H1 (cell line): Measurements from ENCODE around the gene BEST2. TPM values are rescaled to one million over a fixed set of nuclear protein-coding genes. Genes with fewer than 3 reads are reported as not detected.

Source experiments
- CTCF ChIA-PET: fragments of 300-600 bp; sonication (Branson Sonifier 250); formaldehyde crosslinking; loops from one replicate; lab custom pipeline; 2021; ENCODE audit not compliant: partially characterized antibody; lab: Charles Lee
- POLR2A ChIA-PET: fragments of 300-600 bp; sonication (Branson Sonifier 250); formaldehyde crosslinking; loops from one replicate; lab custom pipeline; 2021; ENCODE audit warnings: inconsistent platforms; ENCODE audit not compliant: partially characterized antibody; lab: Charles Lee
- DNase-seq, 2 experiments: peaks; one replicate each; pipeline versions ENCODE4 v3.0.0 to v3.0.0-alpha.2; 2010 to 2022; ENCODE audit warnings: low spot score in 2 of 2, low read depth in 1 of 2, mixed read lengths in 1 of 2
- FAIRE-seq: peaks from 2 replicates; lab custom pipeline; 2011; peaks lifted over from hg19 to GRCh38; lab: Jason Lieb, UNC
- H2AFZ ChIP-seq: 2 replicates; pipeline ENCODE4 v1.8.1; 2012; ENCODE audit warnings: low read length, inconsistent platforms
- H2AK5ac ChIP-seq: 2 replicates; pipeline ENCODE4 v1.6.1; 2013; ENCODE audit warnings: low read depth, low read length
- H2BK120ac ChIP-seq: replicated peaks from 2 replicates; pipeline ENCODE3; 2013; ENCODE audit warnings: low read depth, low read length, inconsistent platforms
- H2BK12ac ChIP-seq: 2 replicates; pipeline ENCODE4 v1.6.1; 2013; ENCODE audit warnings: low read depth, low read length
- H2BK15ac ChIP-seq: 2 replicates; pipeline ENCODE4 v1.6.1; 2013; ENCODE audit warnings: low read length
- H2BK20ac ChIP-seq: 2 replicates; pipeline ENCODE4 v1.6.1; 2013; ENCODE audit warnings: low read length
- H2BK5ac ChIP-seq: 2 replicates; pipeline ENCODE4 v1.6.1; 2013; ENCODE audit warnings: low read depth, low read length
- H3K14ac ChIP-seq: 2 replicates; pipeline ENCODE4 v1.6.1; 2013; ENCODE audit warnings: inconsistent platforms; ENCODE audit not compliant: insufficient read length
- H3K18ac ChIP-seq: 2 replicates; pipeline ENCODE4 v1.6.1; 2013; ENCODE audit warnings: low read length; ENCODE audit errors: extremely low read depth
- H3K23ac ChIP-seq: 2 replicates; pipeline ENCODE4 v1.6.1; 2013; ENCODE audit warnings: inconsistent platforms; ENCODE audit not compliant: insufficient read length
- H3K23me2 ChIP-seq: 2 replicates; pipeline ENCODE4 v1.6.1; 2013; ENCODE audit warnings: low read depth, low read length
- H3K27ac ChIP-seq: 2 replicates; pipeline ENCODE4 v1.6.1; 2011; ENCODE audit warnings: low read depth, low read length, inconsistent platforms
- H3K27me3 ChIP-seq, 4 experiments: replicated peaks in 1 of 4; 1 replicate in 1 of 4; 2 replicates in 3 of 4; pipeline versions ENCODE4 v1.6.1 to v1.8.1; 2011 to 2013; ENCODE audit warnings: low read length in 3 of 4, mild to moderate bottlenecking in 3 of 4, inconsistent platforms in 2 of 4, mixed read lengths in 2 of 4, moderate library complexity in 1 of 4; ENCODE audit not compliant: control insufficient read depth in 3 of 4, insufficient read depth in 3 of 4; ENCODE audit errors: extremely low read depth in 1 of 4
- H3K36me3 ChIP-seq, 4 experiments: 2 replicates each; pipeline versions ENCODE4 v1.6.1 to v1.8.1; 2011 to 2013; ENCODE audit warnings: mild to moderate bottlenecking in 4 of 4, low read length in 3 of 4, moderate library complexity in 2 of 4, control low read depth in 1 of 4, inconsistent platforms in 1 of 4; ENCODE audit not compliant: insufficient read depth in 4 of 4, control insufficient read depth in 2 of 4
- H3K4ac ChIP-seq: replicated peaks from 2 replicates; pipeline ENCODE3; 2013; ENCODE audit warnings: low read length, low read depth, mixed read lengths, inconsistent platforms; ENCODE audit not compliant: insufficient read length
- H3K4me1 ChIP-seq, 4 experiments: replicated peaks in 1 of 4; 1 replicate in 1 of 4; 2 replicates in 3 of 4; pipeline versions ENCODE4 v1.6.1 to v1.8.1; 2011 to 2013; ENCODE audit warnings: low read length in 3 of 4, inconsistent platforms in 2 of 4, mixed read lengths in 1 of 4; ENCODE audit not compliant: insufficient read depth in 4 of 4, control insufficient read depth in 3 of 4
- H3K4me2 ChIP-seq, 2 experiments: 2 replicates each; pipeline versions ENCODE4 v1.6.1 to v1.8.1; 2011 to 2013; ENCODE audit warnings: low read depth in 2 of 2, low read length in 2 of 2, control low read depth in 1 of 2, inconsistent platforms in 1 of 2, mild to moderate bottlenecking in 1 of 2; ENCODE audit not compliant: insufficient read depth in 1 of 2
- H3K4me3 ChIP-seq, 4 experiments: fragments of 200-600, 300-600 bp in 1 of 4; sonication (generic), shearing (Covaris generic), sonication (Bioruptor Twin) in 1 of 4; 2 replicates each; pipeline versions ENCODE4 v1.5.1 to v1.8.1; 2011 to 2016; ENCODE audit warnings: low read length in 4 of 4, low read depth in 3 of 4, control low read depth in 2 of 4, inconsistent platforms in 2 of 4, mild to moderate bottlenecking in 2 of 4, mixed read lengths in 1 of 4, moderate library complexity in 1 of 4; ENCODE audit not compliant: insufficient read depth in 2 of 4; ENCODE audit errors: extremely low read depth in 1 of 4
- H3K56ac ChIP-seq: replicated peaks from 2 replicates; pipeline ENCODE3; 2013; ENCODE audit warnings: low read depth, mild to moderate bottlenecking, mixed read lengths, low read length, inconsistent platforms; ENCODE audit not compliant: insufficient read length
- H3K79me1 ChIP-seq: 2 replicates; pipeline ENCODE4 v1.6.1; 2013; ENCODE audit warnings: low read depth, low read length, control low read depth
- H3K79me2 ChIP-seq, 2 experiments: 2 replicates each; pipeline versions ENCODE4 v1.6.1 to v1.8.1; 2012 to 2013; ENCODE audit warnings: low read length in 2 of 2, mild to moderate bottlenecking in 2 of 2, inconsistent platforms in 1 of 2; ENCODE audit not compliant: insufficient read depth in 2 of 2, control insufficient read depth in 1 of 2
- H3K9ac ChIP-seq, 4 experiments: replicated peaks in 1 of 4; 1 replicate in 1 of 4; 2 replicates in 3 of 4; pipeline versions ENCODE4 v1.6.1 to v1.8.1; 2011 to 2013; ENCODE audit warnings: low read depth in 3 of 4, low read length in 3 of 4, control low read depth in 2 of 4, mild to moderate bottlenecking in 2 of 4, moderate library complexity in 2 of 4, inconsistent platforms in 1 of 4; ENCODE audit errors: extremely low read depth in 1 of 4
- H3K9me3 ChIP-seq, 2 experiments: 2 replicates each; pipeline versions ENCODE4 v1.6.1 to v1.8.1; 2012 to 2013; ENCODE audit warnings: mild to moderate bottlenecking in 2 of 2, moderate library complexity in 2 of 2, control low read depth in 1 of 2, inconsistent platforms in 1 of 2, low read depth in 1 of 2, low read length in 1 of 2, mixed read lengths in 1 of 2; ENCODE audit not compliant: insufficient read depth in 2 of 2
- H4K20me1 ChIP-seq, 2 experiments: replicated peaks in 1 of 2; 2 replicates each; pipeline versions ENCODE3 to v1.8.1; 2011 to 2013; ENCODE audit warnings: inconsistent platforms in 2 of 2, low read length in 2 of 2, mild to moderate bottlenecking in 1 of 2; ENCODE audit not compliant: insufficient read depth in 2 of 2, control insufficient read depth in 1 of 2
- H4K5ac ChIP-seq: 2 replicates; pipeline ENCODE4 v1.6.1; 2013; ENCODE audit warnings: low read length, low read depth, mixed read lengths, inconsistent platforms; ENCODE audit not compliant: insufficient read length
- H4K8ac ChIP-seq: 2 replicates; pipeline ENCODE4 v1.8.0; 2013; ENCODE audit warnings: mild to moderate bottlenecking, moderate library complexity, low read length, inconsistent platforms; ENCODE audit not compliant: insufficient read depth; ENCODE audit errors: extremely low read depth
- H4K91ac ChIP-seq: replicated peaks from 2 replicates; pipeline ENCODE3; 2013; ENCODE audit warnings: low read length, mixed read lengths, inconsistent platforms; ENCODE audit not compliant: insufficient read length
- BCL11A ChIP-seq, 2 experiments: IDR thresholded peaks; one replicate each; pipeline ENCODE4 v1.6.1; 2011; ENCODE audit warnings: low read depth in 2 of 2, low read length in 2 of 2, mild to moderate bottlenecking in 2 of 2
- BRCA1 ChIP-seq: IDR thresholded peaks from 2 replicates; pipeline ENCODE4 v1.6.1; 2012; ENCODE audit warnings: low read depth, low read length, improper control_type of control experiment
- EP300 ChIP-seq, 2 experiments: IDR thresholded peaks; 1 replicate in 1 of 2; 2 replicates in 1 of 2; pipeline ENCODE4 v1.6.1; 2011 to 2012; ENCODE audit warnings: low read depth in 2 of 2, low read length in 2 of 2, mild to moderate bottlenecking in 2 of 2, borderline replicate concordance in 1 of 2, inconsistent platforms in 1 of 2, moderate library complexity in 1 of 2
- KDM4A ChIP-seq: IDR thresholded peaks from one replicate; pipeline ENCODE4 v1.7.1; 2012; ENCODE audit warnings: low read depth, mild to moderate bottlenecking, moderate library complexity, low read length, inconsistent platforms; ENCODE audit not compliant: severe bottlenecking
- RNF2 ChIP-seq: fragments of 200-900, 300-1000 bp; sonication (generic); IDR thresholded peaks from 2 replicates; pipeline ENCODE4 v1.7.1; 2016; ENCODE audit warnings: borderline replicate concordance, low read depth, mild to moderate bottlenecking, antibody characterized with exemption, low read length; ENCODE audit not compliant: poor library complexity, severe bottlenecking; ENCODE audit errors: missing control alignments
- SP4 ChIP-seq: IDR thresholded peaks from 2 replicates; pipeline ENCODE4 v1.6.1; 2012; ENCODE audit warnings: low read length, inconsistent platforms
- TEAD4 ChIP-seq: IDR thresholded peaks from 2 replicates; pipeline ENCODE4 v1.6.1; 2012; ENCODE audit warnings: low read depth, low read length, inconsistent platforms, mixed read lengths
- USF2 ChIP-seq: IDR thresholded peaks from 2 replicates; pipeline ENCODE4 v1.6.1; 2011; ENCODE audit warnings: low read length, improper control_type of control experiment
- WGBS, 2 experiments: shearing (Covaris generic) in 1 of 2; methylation state at CpG; one replicate each; pipeline versions ENCODE4 v1.1.6 to v1.1.7; 2013 to 2015; ENCODE audit warnings: low lambda C conversion rate in 2 of 2, mixed read lengths in 2 of 2, inconsistent platforms in 1 of 2, low coverage in 1 of 2, missing lambda C conversion rate in 1 of 2; ENCODE audit not compliant: insufficient replicate concordance in 2 of 2, insufficient coverage in 1 of 2, insufficient read length in 1 of 2; ENCODE audit errors: extremely low coverage in 1 of 2, missing lambda C conversion rate in 1 of 2; 5-methylcytosine and 5-hydroxymethylcytosine counted together
- polyA plus RNA-seq, 7 experiments: library from polyadenylated mRNA; depleted of rRNA in 3 of 7; stranded (reverse) in 5 of 7; unstranded in 2 of 7; fragments of >200 nt in 5 of 7; fragments of 200-250 nt in 2 of 7; gene quantifications; 1 replicate in 5 of 7; 2 replicates in 1 of 7; 4 replicates in 1 of 7; pipeline versions ENCODE4 v1.2.1 to v1.2.3, GENCODE V29; 2011 to 2013; ENCODE audit warnings: missing spikeins in 2 of 7, mixed read lengths in 2 of 7
- total RNA-seq: library from RNA; stranded (reverse); fragmentation: NEBNext Ultra II Directional; extraction: Animal tissue kit (Norgen Biotek cat#: 25700); gene quantifications from 2 replicates; pipeline ENCODE4 v1.2.1, GENCODE V29; 2021
- TF ChIP-seq, protein P1 (sequence below), 3 experiments: IDR thresholded peaks; 1 replicate in 2 of 3; 2 replicates in 1 of 3; pipeline versions ENCODE4 v1.5.1 to v1.6.1; 2011; ENCODE audit warnings: low read length in 3 of 3, mild to moderate bottlenecking in 3 of 3, inconsistent platforms in 2 of 3, low read depth in 1 of 3, moderate library complexity in 1 of 3; ENCODE audit not compliant: insufficient read depth in 1 of 3; ENCODE audit errors: control extremely low read depth in 1 of 3

The BEST2 gene
- total and polyA plus RNA-seq, 2 of the 8 experiments (the other 6 are each of a cell fraction or from before 2014, with no cell fraction given) = 4.6 to 7.3 TPM

DNA sequence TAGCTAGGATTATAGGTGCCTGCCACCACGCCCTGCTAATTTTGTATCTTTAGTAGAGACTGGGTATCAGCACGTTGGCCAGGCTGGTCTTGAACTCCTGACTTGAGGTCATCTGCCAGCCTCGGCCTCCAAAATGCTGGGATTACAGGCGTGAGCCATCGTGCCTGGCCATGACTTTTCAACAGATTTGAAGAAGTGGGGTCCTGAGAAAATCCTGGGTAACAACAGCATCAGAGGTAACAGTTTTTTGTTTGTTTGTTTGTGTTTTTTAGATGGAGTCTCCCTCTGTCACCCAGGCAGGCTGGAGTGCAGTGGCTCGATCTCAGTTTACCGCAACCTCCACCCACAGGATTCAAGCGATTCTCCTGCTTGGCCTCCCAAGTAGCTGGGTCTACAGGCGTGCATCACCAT is 43.4 kb downstream of the BEST2 start:
- ChIA-PET POLR2A (interaction anchor here (0.5 to 15.2 kb wide), 13 partner anchors 11 to 117 kb away, joined by 3 to 317 read pairs (median 5); partner anchors contain the start of genes GET3, HOOK2, RNASEH2A and RTBDN), CTCF (interaction anchor here (0.6 to 17.9 kb wide), 17 partner anchors 8 to 156 kb away, joined by 3 to 288 read pairs (median 6); partner anchors contain the start of gene RNASEH2A)
- no peak overlapping the region; the same call in 1 of the 2 replicates for H4K8ac ChIP-seq
- H3K18ac ChIP-seq = no peak overlapping the region
- H3K4me3 ChIP-seq = no peak overlapping the region
- H2BK120ac ChIP-seq = no peak overlapping the region
- H3K36me3 ChIP-seq = peaks cover 7 to 12% (median 8%) of the 10 kb centered on the region in 4 experiments; a peak in 7 of 8 replicates
- H3K9ac ChIP-seq = no peak overlapping the region
- 93% methylated on average over 9 of the region's 9 CpGs; no CpG with 5 or more reads in 1 of the 2 experiments for WGBS, 2 experiments
- H4K20me1 ChIP-seq = no peaks in the 10 kb centered on the region
- H2AFZ ChIP-seq = no peak overlapping the region
- H2BK12ac ChIP-seq = no peak overlapping the region
- no peak overlapping the region for H2BK20ac ChIP-seq
- no peak overlapping the region for H4K5ac ChIP-seq
- peaks cover 0 to 18% (median 13%) of the 10 kb centered on the region in 4 experiments; a peak in 5 of 7 replicates for H3K27me3 ChIP-seq
- no peak overlapping the region for H3K4me2 ChIP-seq
- FAIRE-seq (no peak), DNase-seq (no peak)
- H2BK5ac ChIP-seq = no peak overlapping the region
- no peak overlapping the region for H3K27ac ChIP-seq
- no peak overlapping the region for H3K4ac ChIP-seq
- H3K79me2 ChIP-seq = no peaks in the 10 kb centered on the region
- peaks cover 5 to 25% (median 17%) of the 10 kb centered on the region in 4 experiments for H3K4me1 ChIP-seq
- no peak overlapping the region for H3K14ac ChIP-seq
- H2BK15ac ChIP-seq = no peak overlapping the region
- no peaks in the 10 kb centered on the region for H3K79me1 ChIP-seq
- no peaks in the 10 kb centered on the region for H3K9me3 ChIP-seq
- no peak overlapping the region for H4K91ac ChIP-seq
- no peak overlapping the region for H3K23ac ChIP-seq
- no peak overlapping the region for H2AK5ac ChIP-seq
- H3K56ac ChIP-seq = no peak overlapping the region
- H3K23me2 ChIP-seq = peaks cover 29% of the 10 kb centered on the region
- TF ChIP-seq BRCA1 (no peak), KDM4A (no peak), TEAD4 (no peak), EP300 (IDR thresholded peaks at IDR 0.05; ENCODE audit: borderline replicate concordance in 1 of 2, low read depth in 2 of 2, low read length in 2 of 2) (no peak), USF2 (no peak), RNF2 (no peak), SP4 (no peak), BCL11A (IDR thresholded peaks at IDR 0.05; ENCODE audit: low read depth in 2 of 2, low read length in 2 of 2) (no peak)
- TF ChIP-seq, protein P1, sequence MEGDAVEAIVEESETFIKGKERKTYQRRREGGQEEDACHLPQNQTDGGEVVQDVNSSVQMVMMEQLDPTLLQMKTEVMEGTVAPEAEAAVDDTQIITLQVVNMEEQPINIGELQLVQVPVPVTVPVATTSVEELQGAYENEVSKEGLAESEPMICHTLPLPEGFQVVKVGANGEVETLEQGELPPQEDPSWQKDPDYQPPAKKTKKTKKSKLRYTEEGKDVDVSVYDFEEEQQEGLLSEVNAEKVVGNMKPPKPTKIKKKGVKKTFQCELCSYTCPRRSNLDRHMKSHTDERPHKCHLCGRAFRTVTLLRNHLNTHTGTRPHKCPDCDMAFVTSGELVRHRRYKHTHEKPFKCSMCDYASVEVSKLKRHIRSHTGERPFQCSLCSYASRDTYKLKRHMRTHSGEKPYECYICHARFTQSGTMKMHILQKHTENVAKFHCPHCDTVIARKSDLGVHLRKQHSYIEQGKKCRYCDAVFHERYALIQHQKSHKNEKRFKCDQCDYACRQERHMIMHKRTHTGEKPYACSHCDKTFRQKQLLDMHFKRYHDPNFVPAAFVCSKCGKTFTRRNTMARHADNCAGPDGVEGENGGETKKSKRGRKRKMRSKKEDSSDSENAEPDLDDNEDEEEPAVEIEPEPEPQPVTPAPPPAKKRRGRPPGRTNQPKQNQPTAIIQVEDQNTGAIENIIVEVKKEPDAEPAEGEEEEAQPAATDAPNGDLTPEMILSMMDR (IDR thresholded peaks at IDR 0.05; ENCODE audit: control extremely low read depth in 1 of 3, insufficient read depth in 1 of 3, low read depth in 1 of 3, low read length in 3 of 3) = no peak
